HG03064 (cell line): ENCODE data around the gene IFNAR2.

Source experiments
- ATAC-seq: cut with Tn5 transposase; IDR thresholded peaks from one replicate; pipeline ENCODE4 v1.9.1; 2021; ENCODE audit warnings: low read depth; ENCODE audit not compliant: unreplicated experiment

Gene IFNAR2

DNA sequence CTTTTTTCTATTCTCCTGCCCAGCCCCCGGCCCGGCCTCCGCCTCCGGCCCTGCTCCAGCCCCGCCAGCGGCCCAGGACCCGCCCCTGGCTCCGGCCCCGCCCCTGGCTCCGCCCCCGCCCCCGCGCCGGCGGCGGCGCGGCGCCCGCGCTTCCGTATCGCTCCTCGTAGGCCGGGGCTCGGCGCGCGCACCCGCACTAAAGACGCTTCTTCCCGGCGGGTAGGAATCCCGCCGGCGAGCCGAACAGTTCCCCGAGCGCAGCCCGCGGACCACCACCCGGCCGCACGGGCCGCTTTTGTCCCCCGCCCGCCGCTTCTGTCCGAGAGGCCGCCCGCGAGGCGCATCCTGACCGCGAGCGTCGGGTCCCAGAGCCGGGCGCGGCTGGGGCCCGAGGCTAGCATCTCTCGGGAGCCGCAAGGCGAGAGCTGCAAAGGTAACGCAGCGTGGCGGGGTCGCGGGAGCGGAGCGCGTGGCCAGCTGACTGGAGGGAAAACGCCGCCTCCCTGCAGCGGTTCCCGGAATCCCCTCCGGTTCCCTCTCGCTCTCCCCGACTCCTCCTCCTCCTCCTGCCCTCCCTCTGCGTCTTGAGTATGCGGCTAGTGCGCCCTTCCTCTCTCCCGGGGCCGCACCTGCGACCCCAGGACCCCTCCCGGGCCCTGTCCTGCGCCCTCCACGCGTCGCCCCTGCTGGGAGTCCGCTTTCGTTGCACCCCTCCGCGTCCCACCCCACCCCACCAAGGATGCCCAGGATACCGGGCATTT, at the start of gene IFNAR2:
TSS of gene IFNAR2 (plus strand) at position 155 of the 761 bp plus-strand sequence. CDS start 11,985 bp downstream, outside the sequence.
- ATAC-seq: peak; percentile 60

DNA sequence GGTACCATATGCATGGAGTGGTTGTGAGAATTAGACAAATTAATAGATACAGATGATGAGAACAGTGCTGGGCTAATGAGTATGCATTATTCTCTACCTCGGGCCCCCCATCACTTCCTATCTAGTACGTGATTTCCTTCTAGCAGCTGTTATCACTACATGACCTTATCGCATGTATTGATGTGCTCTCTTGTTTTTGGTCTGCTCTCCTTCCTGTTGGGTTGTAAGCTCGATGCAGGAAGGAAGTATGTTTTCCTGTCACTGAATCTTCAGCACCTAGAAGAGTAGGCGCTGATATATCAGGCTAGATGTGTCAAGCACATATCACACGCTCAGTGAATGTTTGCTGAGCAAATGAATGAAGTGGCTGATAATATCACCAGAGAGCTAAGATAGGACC, 43.9 kb upstream of the IFNAR2 start:
- ATAC-seq: no peak

DNA sequence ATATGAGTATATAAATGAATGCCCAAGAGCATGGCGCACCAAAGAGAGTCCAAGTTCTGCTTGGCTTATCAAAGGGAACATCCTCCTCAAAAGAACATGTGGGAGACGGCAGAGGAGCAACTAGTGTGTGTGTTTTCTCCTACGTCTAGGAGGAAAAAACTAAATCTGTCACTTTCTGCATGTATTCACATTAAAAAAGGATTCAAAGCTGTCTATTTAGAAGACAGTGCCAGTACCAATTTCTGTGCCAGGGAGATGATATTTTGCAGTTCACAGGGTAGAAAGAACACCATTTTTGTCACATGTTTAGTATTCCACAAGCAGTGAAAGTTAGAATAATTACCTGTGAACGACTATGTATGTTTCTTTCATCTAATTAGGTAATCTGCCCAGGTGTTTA, 42.5 kb upstream of the IFNAR2 start:
- ATAC-seq: no peak

DNA sequence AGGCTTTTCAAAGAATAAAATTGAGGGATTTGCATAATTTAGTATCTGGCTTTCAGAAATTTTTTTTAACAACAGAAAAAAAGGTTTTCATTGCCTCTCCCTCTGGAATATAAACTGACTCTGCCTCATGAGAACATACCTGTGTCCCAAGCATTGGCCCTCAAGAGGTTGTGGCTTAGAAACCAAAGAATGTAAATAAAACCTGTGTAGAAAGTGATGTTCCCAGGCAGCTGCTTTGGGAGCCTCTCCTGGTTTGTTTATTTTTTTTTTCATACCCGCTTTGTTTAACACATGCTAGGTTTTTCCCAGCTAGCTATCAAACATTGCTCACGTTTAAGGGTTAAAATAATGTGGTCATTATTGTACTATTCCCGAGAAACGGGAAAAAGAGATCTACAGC, 40.5 kb upstream of the IFNAR2 start:
- no peak for ATAC-seq

DNA sequence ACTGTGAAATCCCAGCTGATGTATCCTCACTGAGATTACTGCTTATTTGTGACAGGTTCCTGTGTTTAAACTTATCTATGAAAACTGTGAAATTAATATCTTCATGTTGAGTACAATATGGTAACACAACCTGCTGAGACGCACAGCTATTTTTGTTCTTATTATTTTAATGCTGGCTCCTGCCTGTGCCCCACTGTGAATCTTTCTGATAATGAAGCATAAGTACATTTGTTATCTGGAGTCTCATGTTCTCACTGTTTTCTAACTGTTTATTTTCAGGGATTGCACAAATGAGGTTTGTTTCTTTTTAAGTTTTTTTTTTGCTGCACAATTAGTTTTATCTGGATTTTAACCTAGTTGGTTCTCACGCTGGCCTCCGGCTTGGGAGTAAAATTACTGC, 39.9 kb upstream of the IFNAR2 start:
- ATAC-seq: no peak

DNA sequence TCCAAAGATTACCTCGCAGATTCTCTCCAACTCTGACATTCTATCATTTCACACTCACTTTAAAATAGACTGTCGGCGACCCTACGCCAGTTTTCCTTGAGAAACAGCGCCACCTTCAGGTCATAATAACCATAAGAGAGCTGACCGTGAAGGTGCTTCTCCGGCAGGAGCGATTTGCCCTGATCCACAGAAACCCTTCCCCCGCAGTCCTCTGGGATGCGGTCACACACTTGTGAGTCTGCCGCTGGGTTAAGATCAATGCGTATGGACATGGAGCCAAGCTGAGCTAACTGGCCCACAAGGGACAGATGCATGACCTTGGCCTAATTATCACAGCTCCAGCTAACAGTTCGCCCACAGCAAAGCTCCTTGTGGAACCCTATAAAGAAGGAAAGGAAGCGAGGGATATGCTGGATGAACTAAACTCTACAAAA, 32.8 kb upstream of the IFNAR2 start:
- ATAC-seq: no peak

DNA sequence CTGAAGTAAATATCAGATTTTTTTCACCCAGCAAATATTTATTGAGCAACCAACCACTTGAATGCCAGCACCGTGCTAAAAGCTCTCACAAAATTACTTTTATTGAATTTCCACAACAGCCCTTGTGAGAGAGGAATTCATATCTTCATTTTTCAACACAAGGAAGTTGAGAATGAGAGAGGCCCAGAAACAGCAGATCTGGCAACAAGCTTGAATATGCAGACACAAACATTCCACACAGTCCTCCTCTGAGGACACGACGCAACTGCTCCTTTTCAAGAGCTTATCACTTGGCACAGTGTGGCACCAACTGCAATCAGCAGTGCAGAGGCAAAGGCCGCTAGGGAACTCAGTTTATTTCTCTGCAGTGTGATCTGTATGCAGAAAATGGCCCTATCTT, 32.2 kb upstream of the IFNAR2 start:
- ATAC-seq: no peak

DNA sequence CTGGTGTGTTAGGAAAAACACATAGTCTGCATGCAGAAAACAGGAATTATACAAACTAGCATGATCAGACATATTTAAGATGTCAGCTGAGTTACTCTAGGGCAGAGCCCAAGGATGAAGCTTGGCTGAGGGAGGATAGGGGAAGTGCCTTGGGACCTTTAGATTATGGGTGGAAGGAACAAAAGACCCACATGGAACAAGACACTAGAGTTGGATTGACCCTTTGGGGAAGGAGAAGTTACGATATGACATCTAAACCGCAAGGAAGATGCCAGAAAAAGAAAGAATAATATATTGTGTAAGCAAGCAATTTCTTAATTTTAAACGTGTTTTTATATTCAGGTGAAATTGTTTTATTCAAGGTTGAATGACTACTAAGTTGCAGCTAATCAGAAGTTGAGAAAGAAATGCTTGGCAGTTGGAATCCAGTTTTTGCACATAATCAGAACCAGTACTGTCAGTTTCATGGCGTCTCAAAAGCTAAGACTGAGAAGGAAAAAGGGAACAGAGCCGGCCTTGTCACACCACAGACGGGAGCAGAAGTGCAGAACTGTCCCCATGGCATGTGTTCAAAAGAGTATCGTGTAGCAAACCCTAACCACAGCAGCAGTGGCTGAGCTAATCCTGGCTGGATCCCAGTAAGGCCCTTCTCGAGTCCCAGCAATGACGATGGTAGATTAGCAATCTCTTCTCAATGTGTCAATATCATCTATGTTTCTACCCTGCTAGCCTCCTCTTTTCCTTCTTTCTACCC, 31.2 kb upstream of the IFNAR2 start:
- ATAC-seq: no peak

DNA sequence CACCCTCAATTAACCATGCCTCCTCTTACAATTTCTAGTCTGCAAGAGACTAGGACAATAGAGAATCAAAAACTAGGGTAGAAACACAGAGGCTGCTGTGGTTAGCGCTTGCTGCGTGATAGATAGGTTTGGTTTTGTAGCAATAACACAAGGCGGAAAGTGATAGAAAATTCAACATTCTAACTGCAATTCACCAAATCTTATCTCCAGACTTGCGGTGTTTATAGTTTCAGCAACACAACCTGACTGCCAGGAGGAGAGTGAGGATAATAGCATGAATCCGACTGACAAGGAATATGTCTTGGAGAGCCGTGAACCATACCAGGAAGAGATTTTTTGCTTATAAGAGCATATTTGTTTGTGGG, 30.7 kb upstream of the IFNAR2 start:
- no peak for ATAC-seq

DNA sequence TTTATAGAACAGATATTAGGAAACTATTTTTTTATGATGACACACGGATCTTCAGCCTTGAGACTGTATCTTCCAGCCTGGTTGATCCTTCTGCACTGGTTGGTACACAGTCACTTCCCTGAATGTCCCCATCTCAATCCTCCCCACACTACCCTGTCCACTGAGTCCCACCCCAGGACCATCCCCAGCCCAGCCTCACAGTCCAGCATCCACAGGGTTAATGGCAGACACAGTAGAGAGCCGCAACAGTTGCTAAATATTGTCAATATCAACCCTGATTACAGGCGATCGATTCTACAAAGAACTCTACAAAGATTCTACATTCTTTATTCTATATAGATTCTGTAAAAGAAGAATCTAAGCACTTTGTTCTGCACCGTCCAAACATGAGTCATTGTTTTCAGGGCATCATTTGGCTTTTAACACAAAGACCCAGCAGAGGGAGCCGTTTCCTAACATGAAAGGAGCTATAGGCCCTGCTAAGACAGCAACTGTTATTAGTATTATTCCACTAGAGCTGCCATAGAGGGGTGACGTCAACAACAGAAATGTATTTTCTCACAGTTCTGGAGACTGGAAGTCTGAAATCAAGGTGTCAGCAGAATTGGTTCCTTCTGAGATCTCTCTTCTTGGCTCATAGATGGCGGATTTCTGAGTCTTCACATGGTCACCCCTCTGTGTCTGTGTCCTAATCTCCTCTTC, 30.1 kb upstream of the IFNAR2 start:
- no peak for ATAC-seq

DNA sequence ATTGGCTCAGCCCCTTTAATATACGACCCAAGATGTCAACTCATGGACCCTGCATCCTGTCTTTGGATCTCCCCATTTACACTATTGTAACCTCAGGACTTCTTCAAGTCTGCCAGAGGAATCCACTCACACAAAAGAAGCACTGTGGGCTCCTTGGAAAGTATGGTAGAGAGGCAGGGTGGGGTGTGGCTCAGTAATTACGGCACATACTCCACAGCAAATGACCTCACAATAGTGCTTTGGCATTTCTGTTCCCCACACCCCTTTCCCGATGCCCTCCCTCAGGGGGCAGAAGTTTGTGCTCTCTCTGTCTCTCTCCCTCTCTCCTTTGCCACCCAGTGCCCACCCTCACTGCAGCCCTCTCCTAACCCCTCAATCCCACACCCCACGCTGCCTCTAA, 27.8 kb upstream of the IFNAR2 start:
- no peak for ATAC-seq

DNA sequence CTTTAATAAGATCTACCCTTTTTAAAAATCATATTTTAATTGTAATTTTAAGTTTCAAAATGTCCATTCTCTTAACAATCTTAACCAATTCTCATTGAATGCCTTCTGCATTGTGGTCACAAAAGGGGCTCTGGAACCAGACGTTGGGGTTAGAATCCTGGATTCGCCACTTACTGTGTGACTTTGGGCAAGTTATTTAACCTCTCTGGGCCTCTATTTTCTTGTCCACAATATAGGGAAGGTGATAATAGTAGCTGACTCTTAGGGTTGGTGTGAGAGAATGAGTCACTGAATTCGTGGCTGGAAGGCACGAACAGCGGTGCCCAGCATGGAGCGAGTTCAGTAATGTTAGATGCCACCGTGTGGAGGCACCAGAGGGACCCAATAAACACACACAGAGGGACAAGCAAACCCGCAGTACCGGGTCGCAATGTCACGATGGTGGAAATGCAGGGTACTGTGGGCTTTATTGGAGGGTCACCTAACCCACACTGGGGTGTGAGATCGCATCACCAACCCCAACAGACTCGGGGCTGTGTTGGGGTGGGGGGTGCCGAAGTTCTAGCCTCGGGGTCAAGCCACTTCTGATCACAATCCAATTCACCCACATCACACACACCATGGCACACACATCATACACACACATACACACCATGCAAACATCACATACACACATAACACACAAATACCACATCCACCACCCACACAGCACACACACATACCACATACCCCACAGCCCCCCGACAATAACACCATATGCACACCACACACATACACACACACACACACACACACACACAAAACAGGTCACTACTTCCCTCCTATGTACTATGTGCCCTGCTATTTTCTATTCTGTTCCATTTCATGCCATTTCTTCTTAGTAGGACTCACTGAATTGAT, 27.0 kb upstream of the IFNAR2 start:
- no peak for ATAC-seq

DNA sequence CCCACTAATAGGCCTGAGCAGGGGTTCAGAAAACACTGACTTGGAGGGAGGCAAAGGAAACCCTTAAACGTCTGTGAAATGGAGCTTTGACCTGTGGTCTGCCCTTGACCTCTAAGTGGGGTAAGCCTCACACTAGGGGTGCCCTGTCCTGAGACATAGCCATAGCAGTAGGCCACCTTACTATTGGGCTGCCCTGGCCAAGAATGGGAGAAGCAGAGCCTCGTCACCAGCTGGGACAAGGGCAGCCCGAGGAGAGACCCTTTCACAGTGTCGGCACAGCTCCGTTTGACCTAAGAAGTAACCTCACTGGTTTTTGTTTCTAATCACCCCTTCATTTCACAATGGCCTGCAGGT, 26.4 kb upstream of the IFNAR2 start:
- ATAC-seq: no peak

DNA sequence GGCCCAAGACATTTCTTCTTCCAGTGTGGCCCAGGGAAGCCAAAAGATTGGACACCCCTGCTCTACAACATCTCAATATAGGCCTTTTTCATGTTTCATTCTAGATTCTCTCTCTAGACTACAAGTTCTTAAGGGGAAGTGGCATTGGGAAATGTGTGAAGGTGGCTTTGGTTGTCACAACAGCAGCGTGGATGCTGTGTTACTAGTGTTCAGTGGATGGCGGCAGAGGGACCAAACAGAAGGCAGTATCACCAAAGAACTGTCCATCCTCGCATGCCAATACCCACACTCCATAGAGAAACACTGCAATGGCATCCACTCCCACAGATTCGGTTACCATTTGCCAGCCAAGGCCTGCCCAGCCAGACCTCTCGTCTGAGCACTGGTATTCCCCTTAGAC, 24.3 kb upstream of the IFNAR2 start:
- no peak for ATAC-seq

DNA sequence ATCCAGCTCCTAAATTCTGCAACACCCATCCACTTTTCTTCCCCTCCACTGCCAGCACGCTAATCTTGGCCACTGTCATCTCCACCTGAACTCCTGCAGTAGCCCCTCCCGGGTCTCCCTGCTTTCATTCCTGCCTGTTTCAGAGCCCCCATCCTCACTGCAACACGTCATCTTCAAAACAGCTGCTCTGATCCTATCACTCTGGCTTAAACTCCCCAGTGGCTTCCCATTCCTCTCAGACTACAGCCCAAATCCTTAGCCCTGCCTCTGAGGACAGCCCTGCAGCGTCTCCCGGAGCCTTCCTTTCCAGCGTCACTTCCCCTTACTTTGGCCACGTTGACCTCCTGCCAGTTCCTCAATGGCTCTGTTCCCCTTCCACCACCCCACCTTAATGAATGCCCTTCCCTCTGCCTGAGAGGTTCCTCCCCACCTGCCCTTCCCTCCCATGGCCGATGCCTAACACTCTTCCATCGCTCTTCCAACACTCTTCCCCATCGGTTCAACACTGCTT, 22.9 kb upstream of the IFNAR2 start:
- ATAC-seq: no peak

DNA sequence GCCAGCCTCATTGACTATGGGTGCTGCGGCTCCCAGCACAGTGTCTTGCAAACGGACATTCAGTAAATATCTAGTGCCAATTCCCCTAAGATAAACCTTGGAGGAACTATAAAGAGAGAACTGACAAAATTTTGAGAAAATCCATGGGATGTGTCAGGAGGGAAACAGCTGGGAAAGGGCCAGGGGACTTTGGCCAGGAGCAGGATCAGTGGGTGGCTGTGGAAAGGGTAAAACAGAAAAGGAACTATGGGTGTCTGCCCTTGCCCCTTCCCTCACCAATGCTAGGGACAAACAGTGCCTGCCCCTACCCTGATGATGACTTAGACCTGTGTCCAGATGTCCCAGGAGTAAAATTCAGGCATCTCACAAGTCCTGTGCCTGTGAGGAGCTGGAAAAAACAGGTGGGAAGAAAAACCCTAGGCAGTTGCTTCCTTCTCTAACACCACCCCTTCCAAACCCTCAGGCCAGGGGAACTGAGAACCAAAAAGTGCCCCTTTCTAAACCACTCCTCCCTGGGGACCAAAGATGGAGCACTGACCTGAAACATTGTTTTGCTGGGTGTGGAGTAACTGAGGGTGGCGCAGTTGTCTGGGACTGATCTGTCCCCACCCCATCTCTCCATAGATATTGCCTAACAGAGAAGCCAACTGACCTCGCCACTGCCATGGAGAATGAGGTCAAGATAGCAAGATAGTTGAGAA, 22.1 kb upstream of the IFNAR2 start:
- no peak for ATAC-seq

DNA sequence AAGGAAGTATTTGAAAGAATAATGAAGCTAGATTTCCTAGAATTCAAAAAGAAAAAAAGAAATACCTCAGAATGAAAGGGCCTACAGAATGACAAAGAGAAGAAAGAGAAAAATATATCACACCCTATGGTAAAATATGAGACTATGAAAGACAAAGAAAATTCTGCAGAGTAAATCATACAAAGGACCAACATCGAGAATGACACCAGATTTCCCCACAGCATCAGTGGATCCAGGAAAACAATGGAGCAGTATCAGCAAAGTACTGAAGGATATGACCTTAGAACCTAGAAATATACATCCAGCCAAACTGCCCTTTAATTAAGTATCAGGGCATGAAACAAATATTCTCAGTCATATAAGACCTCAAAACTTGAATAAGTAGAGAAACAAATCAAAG, 21.2 kb upstream of the IFNAR2 start:
- ATAC-seq: no peak

DNA sequence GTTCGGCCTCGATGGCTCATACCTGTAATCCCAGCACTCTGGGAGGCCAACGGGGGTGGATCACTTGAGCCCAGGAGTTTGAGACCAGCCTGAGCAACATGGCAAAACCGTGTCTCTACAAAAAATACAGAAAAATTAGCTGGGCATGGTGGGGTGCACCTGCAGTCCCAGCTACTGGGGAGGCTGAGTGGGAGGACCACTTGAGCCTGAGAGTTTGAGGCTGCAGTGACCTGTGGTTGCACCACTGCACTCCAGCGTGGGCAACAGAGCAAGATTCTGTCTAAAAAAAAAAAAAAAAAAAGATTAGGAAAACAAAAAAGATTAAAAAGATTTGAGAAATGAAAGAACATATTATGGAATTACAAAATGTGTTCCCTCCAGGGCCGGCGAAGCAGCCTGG, 18.4 kb upstream of the IFNAR2 start:
- no peak for ATAC-seq

DNA sequence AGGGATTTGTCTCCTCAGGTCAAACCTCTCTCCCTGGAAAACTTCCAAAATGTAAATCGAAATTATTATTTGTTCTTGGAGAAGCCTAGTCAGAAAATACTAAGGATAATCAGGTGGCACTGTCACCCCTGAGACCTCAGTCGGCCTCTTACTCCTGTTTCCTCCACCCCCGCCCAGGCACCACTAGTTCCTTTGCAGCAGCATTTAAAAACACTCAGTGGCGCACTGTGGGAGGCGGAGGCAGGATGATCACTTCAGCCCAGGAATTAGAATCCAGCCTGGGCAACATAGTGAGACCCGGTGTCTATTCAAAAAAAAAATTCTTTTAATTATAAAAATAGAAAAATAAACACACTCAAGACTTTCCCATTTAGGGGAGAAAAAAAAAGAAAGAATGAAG, 18.0 kb upstream of the IFNAR2 start:
- ATAC-seq: no peak
